ENCODE measurements around the gene PHAF1. TPM values are rescaled to one million over a fixed set of nuclear protein-coding genes. Genes with fewer than 3 reads are reported as not detected.
A peak's percentile ranks its signal among the peaks of the same experiment; 100 is the strongest.

PHAF1 gene
- total and polyA plus RNA-seq, 2 of the 13 experiments (the other 11 are each of a cell fraction or from before 2014, with no cell fraction given) = 48.3 to 174 TPM

- TF ChIP-seq ZBTB43 (CRISPR knock-in tag; conservative IDR thresholded peaks at IDR 0.05) = peak; percentile 93
- no peak for TF ChIP-seq ZNF10 (CRISPR knock-in tag; IDR thresholded peaks at IDR 0.05; ENCODE audit: borderline replicate concordance, low read depth)
- no peak for TF ChIP-seq SIX1 (CRISPR knock-in tag; IDR thresholded peaks at IDR 0.05; ENCODE audit: borderline replicate concordance)
- peak; percentile 26; the same call in 1 of the 2 replicates for TF ChIP-seq ZNF605 (CRISPR knock-in tag; IDR thresholded peaks at IDR 0.05)
- TF ChIP-seq SNAPC5 (CRISPR knock-in tag; IDR thresholded peaks at IDR 0.05; ENCODE audit: borderline replicate concordance) = peak; percentile 46; the same call in 1 of the 2 replicates
- no peak for TF ChIP-seq SSRP1 (CRISPR knock-in tag; IDR thresholded peaks at IDR 0.05)
- TF ChIP-seq THAP11 (CRISPR knock-in tag; IDR thresholded peaks at IDR 0.05) = peak; percentile 75
- TF ChIP-seq ZNF367 (CRISPR knock-in tag; IDR thresholded peaks at IDR 0.05; ENCODE audit: borderline replicate concordance) = peak; percentile 84; the same call in 1 of the 2 replicates
- TF ChIP-seq SOX6 (IDR thresholded peaks at IDR 0.05) = no peak
- peak; percentile 73 for TF ChIP-seq SOX6 (CRISPR knock-in tag; IDR thresholded peaks at IDR 0.05)
- 0 out of 2 replicates have a peak, but pooled peaks have one; percentile 50 for TF ChIP-seq ELK4 (CRISPR knock-in tag; IDR thresholded peaks at IDR 0.05; ENCODE audit: borderline replicate concordance)
- TF ChIP-seq KAT2B (IDR thresholded peaks at IDR 0.05; ENCODE audit: borderline replicate concordance, low read depth, low read length) = no peak
- peak; percentile 95; the same call in 1 of the 2 replicates for TF ChIP-seq ZNF572 (CRISPR knock-in tag; IDR thresholded peaks at IDR 0.05)
- TF ChIP-seq, protein P1, sequence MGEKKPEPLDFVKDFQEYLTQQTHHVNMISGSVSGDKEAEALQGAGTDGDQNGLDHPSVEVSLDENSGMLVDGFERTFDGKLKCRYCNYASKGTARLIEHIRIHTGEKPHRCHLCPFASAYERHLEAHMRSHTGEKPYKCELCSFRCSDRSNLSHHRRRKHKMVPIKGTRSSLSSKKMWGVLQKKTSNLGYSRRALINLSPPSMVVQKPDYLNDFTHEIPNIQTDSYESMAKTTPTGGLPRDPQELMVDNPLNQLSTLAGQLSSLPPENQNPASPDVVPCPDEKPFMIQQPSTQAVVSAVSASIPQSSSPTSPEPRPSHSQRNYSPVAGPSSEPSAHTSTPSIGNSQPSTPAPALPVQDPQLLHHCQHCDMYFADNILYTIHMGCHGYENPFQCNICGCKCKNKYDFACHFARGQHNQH (CRISPR knock-in tag; IDR thresholded peaks at IDR 0.05) = peak; percentile 31; the same call in 1 of the 2 replicates
- no peak for TF ChIP-seq RBM22 (optimal IDR thresholded peaks at IDR 0.05; ENCODE audit: low read length)
- TF ChIP-seq MAFF (IDR thresholded peaks at IDR 0.05; ENCODE audit: low read depth, low read length) = no peak
- TF ChIP-seq ZNF652 (CRISPR knock-in tag; IDR thresholded peaks at IDR 0.05; ENCODE audit: borderline replicate concordance, low read depth) = no peak
- no peak for TF ChIP-seq PCBP1 (IDR thresholded peaks at IDR 0.05; ENCODE audit: borderline replicate concordance, low read depth, low read length)
- 0 out of 2 replicates have a peak, but pooled peaks have one; percentile 70 for TF ChIP-seq ZNF530 (CRISPR knock-in tag; IDR thresholded peaks at IDR 0.05; ENCODE audit: low read depth)
- TF ChIP-seq ZBTB20 (CRISPR knock-in tag; IDR thresholded peaks at IDR 0.05; ENCODE audit: borderline replicate concordance, low read depth) = no peak
- peak; percentile 78; the same call in 1 of the 2 replicates for TF ChIP-seq MTF1 (CRISPR knock-in tag; IDR thresholded peaks at IDR 0.05)
- peak; percentile 70 for TF ChIP-seq PAXIP1 (CRISPR knock-in tag; conservative IDR thresholded peaks at IDR 0.05)
- no peak for TF ChIP-seq FOXM1 (CRISPR knock-in tag; IDR thresholded peaks at IDR 0.05)
- no peak for TF ChIP-seq ATF1 (CRISPR knock-in tag; IDR thresholded peaks at IDR 0.05)
- TF ChIP-seq ZNF660 (CRISPR knock-in tag; IDR thresholded peaks at IDR 0.05; ENCODE audit: borderline replicate concordance, low read depth) = no peak
Observed at GRCh38 chr16:67164599-67165061, 54.9 kb downstream of the PHAF1 start, which contains the start of gene HSF4 (continued).

Measured in HepG2 (cell line).